ENCODE data around the gene IL18BP.

Gene IL18BP

GRCh38 chr11:71998649-71999310, at the start of gene IL18BP:
Gene IL18BP (plus strand): TSS chr11:71998909. CDS start chr11:71999985, 1,076 bp downstream.
- DNase-seq (ENCODE audit: low read depth), result peak; percentile 12

GRCh38 chr11:71949034-71949433, 49.7 kb upstream of the IL18BP start:
- DNase-seq (ENCODE audit: low read depth), result no peak

GRCh38 chr11:71951741-71952310, 46.9 kb upstream of the IL18BP start:
- no peak for DNase-seq (ENCODE audit: low read depth)

GRCh38 chr11:71955898-71956456, 42.7 kb upstream of the IL18BP start:
- no peak for DNase-seq (ENCODE audit: low read depth)

- DNase-seq (ENCODE audit: low read depth), result no peak
These were observed 36.2 kb upstream of the IL18BP start for GRCh38 chr11:71962428-71963038.

- no peak for DNase-seq (ENCODE audit: low read depth)
These were observed 35.2 kb upstream of the IL18BP start for GRCh38 chr11:71963468-71963867.

GRCh38 chr11:71964641-71965040, 34.1 kb upstream of the IL18BP start:
- no peak for DNase-seq (ENCODE audit: low read depth)

- DNase-seq (ENCODE audit: low read depth), result no peak
These were observed 27.0 kb upstream of the IL18BP start for GRCh38 chr11:71971680-71972079.

GRCh38 chr11:71976551-71976950, 22.2 kb upstream of the IL18BP start:
- no peak for DNase-seq (ENCODE audit: low read depth)

GRCh38 chr11:71977090-71977489, 21.6 kb upstream of the IL18BP start:
- DNase-seq (ENCODE audit: low read depth), result no peak

- peak; percentile 36 for DNase-seq (ENCODE audit: low read depth)
These were observed 20.8 kb upstream of the IL18BP start for GRCh38 chr11:71977743-71978418.

GRCh38 chr11:71979094-71979493, 19.6 kb upstream of the IL18BP start:
- no peak for DNase-seq (ENCODE audit: low read depth)

- DNase-seq (ENCODE audit: low read depth), result no peak
These were observed 19.1 kb upstream of the IL18BP start for GRCh38 chr11:71979602-71980001.

GRCh38 chr11:71986131-71986530, 12.6 kb upstream of the IL18BP start:
- DNase-seq (ENCODE audit: low read depth), result no peak

- DNase-seq (ENCODE audit: low read depth), result no peak
These were observed 11.2 kb upstream of the IL18BP start for GRCh38 chr11:71987521-71987920.

GRCh38 chr11:71988050-71988449, 10.7 kb upstream of the IL18BP start:
- DNase-seq (ENCODE audit: low read depth), result no peak

- DNase-seq (ENCODE audit: low read depth), result no peak
These were observed 8.0 kb upstream of the IL18BP start for GRCh38 chr11:71990701-71991100.

GRCh38 chr11:71991494-71991893, 7.2 kb upstream of the IL18BP start:
- DNase-seq (ENCODE audit: low read depth), result no peak

GRCh38 chr11:71992136-71992730, 6.5 kb upstream of the IL18BP start:
- DNase-seq (ENCODE audit: low read depth), result no peak

GRCh38 chr11:71994786-71995185, 3.9 kb upstream of the IL18BP start:
- DNase-seq (ENCODE audit: low read depth), result no peak

GRCh38 chr11:71995726-71996291, 2.9 kb upstream of the IL18BP start:
- no peak for DNase-seq (ENCODE audit: low read depth)

- DNase-seq (ENCODE audit: low read depth), result no peak
These were observed 2.2 kb upstream of the IL18BP start for GRCh38 chr11:71996517-71996916.
